IPS DF 6.9 (cell line): ENCODE measurements around the gene B4GALNT2.
"Not testable (repeated sequence)": the region's sequence is repeated elsewhere in the genome, so short reads cannot be mapped to it uniquely, and the experiment has no call there.

ENCODE experiments used
- DNase-seq: peaks from one replicate; pipeline ENCODE4 v3.0.0-alpha.2; 2013; ENCODE audit warnings: low read depth, low spot score
- H3K27ac ChIP-seq: one replicate; pipeline ENCODE4 v1.5.1; 2013; ENCODE audit warnings: low read length, control low read depth
- H3K27me3 ChIP-seq: 2 replicates; pipeline ENCODE4 v1.6.1; 2013; ENCODE audit warnings: mild to moderate bottlenecking, low read length; ENCODE audit not compliant: control insufficient read depth, insufficient read depth
- H3K36me3 ChIP-seq: 2 replicates; pipeline ENCODE4 v1.6.1; 2013; ENCODE audit warnings: low read length; ENCODE audit not compliant: control insufficient read depth, insufficient read depth
- H3K4me1 ChIP-seq: 2 replicates; pipeline ENCODE4 v1.6.1; 2013; ENCODE audit warnings: low read length; ENCODE audit not compliant: control insufficient read depth, insufficient read depth
- H3K4me3 ChIP-seq: 2 replicates; pipeline ENCODE4 v1.5.1; 2013; ENCODE audit warnings: mild to moderate bottlenecking, low read length
- H3K9me3 ChIP-seq: 2 replicates; pipeline ENCODE4 v1.6.1; 2013; ENCODE audit warnings: low read length, inconsistent platforms; ENCODE audit not compliant: control insufficient read depth, insufficient read depth
- WGBS: extraction: QIAGEN DNeasy Blood & Tissue Kit; methylation state at CpG from one replicate; pipeline ENCODE4 v1.1.7; 2013; ENCODE audit warnings: mixed read lengths, missing lambda C conversion rate; ENCODE audit not compliant: insufficient read length, insufficient coverage; 5-methylcytosine and 5-hydroxymethylcytosine counted together

B4GALNT2 gene

GRCh38 chr17:49145654-49146053, 13.1 kb downstream of the B4GALNT2 start:
- WGBS = no CpG with 5 or more reads among the region's 3 CpGs
- not testable (repeated sequence) for H3K4me1 ChIP-seq, DNase-seq, H3K27ac ChIP-seq, H3K36me3 ChIP-seq, H3K9me3 ChIP-seq, H3K27me3 ChIP-seq, H3K4me3 ChIP-seq

- Histone ChIP-seq H3K4me3 (no peak overlapping the region), H3K9me3 (no peaks in the 10 kb centered on the region), H3K27ac (no peak overlapping the region), H3K4me1 (no peaks in the 10 kb centered on the region), H3K27me3 (no peaks in the 10 kb centered on the region), H3K36me3 (no peaks in the 10 kb centered on the region)
- DNase-seq = no peak
- no CpG with 5 or more reads among the region's 3 CpGs for WGBS
These were observed 14.2 kb downstream of the B4GALNT2 start for GRCh38 chr17:49146620-49147306.

GRCh38 chr17:49148171-49148570, 15.6 kb downstream of the B4GALNT2 start:
- no peaks in the 10 kb centered on the region for H3K27me3 ChIP-seq
- no peaks in the 10 kb centered on the region for H3K36me3 ChIP-seq
- no peak overlapping the region for H3K27ac ChIP-seq
- H3K4me3 ChIP-seq = no peak overlapping the region
- H3K4me1 ChIP-seq = no peaks in the 10 kb centered on the region
- no peak for DNase-seq
- H3K9me3 ChIP-seq = no peaks in the 10 kb centered on the region
- WGBS = no CpG with 5 or more reads among the region's 6 CpGs

- no peaks in the 10 kb centered on the region for H3K9me3 ChIP-seq
- no peak for DNase-seq
- H3K36me3 ChIP-seq = no peaks in the 10 kb centered on the region
- no peaks in the 10 kb centered on the region for H3K27me3 ChIP-seq
- no peak overlapping the region for H3K27ac ChIP-seq
- H3K4me1 ChIP-seq = no peaks in the 10 kb centered on the region
- no peak overlapping the region for H3K4me3 ChIP-seq
- WGBS = no CpG with 5 or more reads among the region's 4 CpGs
These were observed 19.4 kb downstream of the B4GALNT2 start for GRCh38 chr17:49151996-49152395.

GRCh38 chr17:49156256-49156655, 23.7 kb downstream of the B4GALNT2 start:
- no peak for DNase-seq
- Histone ChIP-seq H3K4me3 (no peak overlapping the region), H3K36me3 (no peaks in the 10 kb centered on the region), H3K27me3 (no peaks in the 10 kb centered on the region), H3K4me1 (no peaks in the 10 kb centered on the region), H3K27ac (no peak overlapping the region), H3K9me3 (no peaks in the 10 kb centered on the region)
- no CpG with 5 or more reads among the region's 11 CpGs for WGBS

- Histone ChIP-seq H3K4me3 (no peak overlapping the region), H3K36me3 (no peaks in the 10 kb centered on the region), H3K9me3 (no peaks in the 10 kb centered on the region), H3K27me3 (no peaks in the 10 kb centered on the region), H3K27ac (no peak overlapping the region), H3K4me1 (no peaks in the 10 kb centered on the region)
- no peak for DNase-seq
- no CpG with 5 or more reads among the region's 8 CpGs for WGBS
These were observed 25.2 kb downstream of the B4GALNT2 start for GRCh38 chr17:49157784-49158183.

GRCh38 chr17:49162866-49163265, 30.3 kb downstream of the B4GALNT2 start:
- no peaks in the 10 kb centered on the region for H3K9me3 ChIP-seq
- WGBS = no CpG with 5 or more reads among the region's 4 CpGs
- no peak overlapping the region for H3K27ac ChIP-seq
- H3K27me3 ChIP-seq = no peaks in the 10 kb centered on the region
- no peak overlapping the region for H3K4me3 ChIP-seq
- no peak for DNase-seq
- no peaks in the 10 kb centered on the region for H3K36me3 ChIP-seq
- H3K4me1 ChIP-seq = no peaks in the 10 kb centered on the region

- no peak overlapping the region for H3K27ac ChIP-seq
- no peaks in the 10 kb centered on the region for H3K36me3 ChIP-seq
- DNase-seq = no peak
- H3K9me3 ChIP-seq = peaks cover 1% of the 10 kb centered on the region; the same call in 1 of the 2 replicates
- WGBS = no CpG with 5 or more reads among the region's 2 CpGs
- H3K4me3 ChIP-seq = no peak overlapping the region
- H3K4me1 ChIP-seq = no peaks in the 10 kb centered on the region
- no peaks in the 10 kb centered on the region for H3K27me3 ChIP-seq
These were observed 32.6 kb downstream of the B4GALNT2 start for GRCh38 chr17:49165143-49165542.

GRCh38 chr17:49168706-49169105, 36.1 kb downstream of the B4GALNT2 start:
- DNase-seq = no peak
- Histone ChIP-seq H3K4me3 (no peak overlapping the region), H3K4me1 (no peaks in the 10 kb centered on the region), H3K27ac (no peak overlapping the region), H3K36me3 (no peaks in the 10 kb centered on the region), H3K9me3 (peaks cover 1% of the 10 kb centered on the region; the same call in 1 of the 2 replicates), H3K27me3 (no peaks in the 10 kb centered on the region)
- no CpG with 5 or more reads among the region's 9 CpGs for WGBS

GRCh38 chr17:49170216-49170615, 37.6 kb downstream of the B4GALNT2 start:
- WGBS = no CpG with 5 or more reads among the region's 2 CpGs
- Histone ChIP-seq H3K36me3 (no peaks in the 10 kb centered on the region), H3K4me3 (no peak overlapping the region), H3K4me1 (no peaks in the 10 kb centered on the region), H3K9me3 (peaks cover 1% of the 10 kb centered on the region; the same call in 1 of the 2 replicates), H3K27me3 (no peaks in the 10 kb centered on the region), H3K27ac (no peak overlapping the region)
- DNase-seq = no peak

GRCh38 chr17:49170711-49171110, 38.1 kb downstream of the B4GALNT2 start:
- H3K27me3 ChIP-seq, DNase-seq, H3K4me1 ChIP-seq, H3K9me3 ChIP-seq, H3K4me3 ChIP-seq, H3K27ac ChIP-seq, H3K36me3 ChIP-seq: not testable (repeated sequence)
- WGBS = no CpG with 5 or more reads among the region's 3 CpGs
